ENCODE data around the gene CCNY.
"Not testable (repeated sequence)": the region's sequence is repeated elsewhere in the genome, so short reads cannot be mapped to it uniquely, and the experiment has no call there.

The CCNY gene

DNA sequence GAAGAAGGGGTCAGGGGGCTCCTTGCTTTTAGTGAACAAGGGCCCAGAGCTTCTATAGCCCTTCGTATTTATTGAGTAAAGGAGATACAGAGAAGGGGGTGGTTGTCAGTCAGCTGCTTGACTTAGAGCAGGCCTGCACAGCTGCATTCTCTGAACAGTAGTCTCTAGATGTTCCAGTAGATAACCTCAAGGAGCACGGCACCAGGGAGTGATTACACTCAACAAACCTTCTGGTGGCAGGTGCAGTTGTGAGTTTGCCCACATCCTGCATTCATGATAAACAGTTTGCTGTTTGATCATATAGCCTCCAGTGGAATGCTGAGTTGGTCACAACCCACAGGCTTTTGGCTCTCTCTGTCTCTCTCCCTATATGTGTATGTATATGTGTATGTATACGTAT, 198.8 kb downstream of the CCNY start:
- no peak for DNase-seq

DNA sequence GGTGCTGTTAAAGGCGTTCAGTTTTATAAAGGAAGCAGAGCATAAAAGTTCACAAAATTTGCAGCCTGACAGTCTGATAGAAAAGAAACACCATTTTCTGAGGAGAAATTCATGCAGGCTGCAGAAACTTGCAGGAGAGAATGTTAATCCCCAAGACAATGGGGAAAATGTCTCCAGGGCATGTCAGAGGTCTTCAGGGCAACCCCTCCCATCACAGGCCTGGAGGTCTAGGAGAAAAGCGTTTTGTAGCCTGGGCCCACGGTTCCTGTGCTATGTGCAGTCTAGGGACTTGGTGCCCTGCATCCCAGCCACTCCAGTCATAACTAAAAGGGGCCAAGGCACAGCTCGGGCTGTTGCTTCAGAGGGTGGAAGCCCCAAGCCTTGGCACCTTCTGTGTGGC, 200.5 kb downstream of the CCNY start:
- DNase-seq = no peak

DNA sequence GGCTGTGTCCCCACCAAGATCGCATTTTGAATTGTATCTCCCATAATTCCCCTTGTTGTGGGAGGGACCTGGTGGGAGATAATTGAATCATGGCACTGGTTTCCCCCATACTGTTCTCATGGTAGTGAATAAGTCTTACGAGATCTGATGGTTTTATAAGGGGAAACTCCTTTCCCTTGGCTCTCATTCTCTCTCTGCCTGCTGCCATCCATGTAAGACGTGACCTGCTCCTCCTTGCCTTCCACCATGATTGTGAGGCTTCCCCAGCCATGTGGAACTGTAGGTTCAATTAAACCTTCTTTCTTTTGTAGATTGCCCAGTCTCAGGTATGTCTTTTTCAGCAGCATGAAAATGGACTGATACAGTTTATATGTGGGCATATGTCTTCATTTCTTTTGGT, 201.6 kb downstream of the CCNY start:
- DNase-seq = not testable (repeated sequence)

DNA sequence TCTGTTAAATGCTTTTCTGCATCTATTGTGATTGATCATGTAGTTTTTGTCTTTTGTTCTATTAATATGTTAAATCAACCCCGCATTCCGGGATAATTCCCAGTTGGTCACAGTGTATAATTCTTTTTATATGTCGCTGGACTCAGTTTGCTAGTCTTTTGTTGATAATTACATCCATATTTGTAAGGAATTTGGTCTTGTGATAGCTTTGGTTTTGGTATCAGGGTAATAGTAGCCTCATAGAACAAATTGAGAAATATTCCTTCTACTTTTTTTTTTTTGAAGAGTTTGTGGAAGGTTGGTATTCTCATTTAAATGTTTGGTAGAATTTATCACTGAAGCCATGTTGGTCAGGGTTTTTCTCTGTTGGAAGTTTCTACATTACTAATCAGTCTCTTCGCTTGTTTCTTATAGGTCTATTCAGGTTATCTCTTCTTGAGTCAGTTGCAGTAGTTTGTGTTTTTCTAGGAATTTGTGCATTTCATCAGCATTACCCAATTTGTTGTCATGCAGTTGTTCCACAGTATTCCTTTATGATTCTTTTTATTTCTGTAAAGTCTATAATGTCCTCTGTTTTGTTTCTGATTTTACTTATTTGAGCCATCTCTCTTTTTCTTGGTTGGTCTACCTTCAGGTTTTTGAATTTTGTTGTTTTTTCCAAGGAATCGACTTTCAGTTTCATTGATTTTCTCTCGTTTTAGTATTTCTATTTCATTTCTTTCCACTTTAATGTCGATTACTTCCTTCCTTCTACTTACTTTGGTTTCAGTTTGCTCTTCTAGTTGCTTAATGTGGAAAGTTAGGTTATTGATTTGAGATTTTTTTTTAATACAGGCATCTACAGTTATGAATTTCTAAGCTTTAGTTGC, 204.2 kb downstream of the CCNY start:
- no peak for DNase-seq

DNA sequence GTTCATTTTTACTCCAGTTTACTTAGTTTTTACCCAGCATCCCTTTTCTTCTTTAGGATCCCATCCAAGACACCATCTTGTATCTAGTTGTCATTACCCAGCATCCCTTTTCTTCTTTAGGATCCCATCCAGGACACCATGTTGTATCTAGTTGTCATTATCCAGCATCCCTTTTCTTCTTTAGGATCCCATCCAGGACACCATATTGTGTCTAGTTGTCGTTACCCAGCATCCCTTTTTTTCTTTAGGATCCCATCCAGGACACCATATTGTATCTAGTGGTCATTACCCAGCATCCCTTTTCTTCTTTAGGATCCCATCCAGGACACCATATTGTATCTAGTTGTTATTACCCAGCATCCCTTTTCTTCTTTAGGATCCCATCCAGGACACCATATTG, 205.4 kb downstream of the CCNY start:
- no peak for DNase-seq

DNA sequence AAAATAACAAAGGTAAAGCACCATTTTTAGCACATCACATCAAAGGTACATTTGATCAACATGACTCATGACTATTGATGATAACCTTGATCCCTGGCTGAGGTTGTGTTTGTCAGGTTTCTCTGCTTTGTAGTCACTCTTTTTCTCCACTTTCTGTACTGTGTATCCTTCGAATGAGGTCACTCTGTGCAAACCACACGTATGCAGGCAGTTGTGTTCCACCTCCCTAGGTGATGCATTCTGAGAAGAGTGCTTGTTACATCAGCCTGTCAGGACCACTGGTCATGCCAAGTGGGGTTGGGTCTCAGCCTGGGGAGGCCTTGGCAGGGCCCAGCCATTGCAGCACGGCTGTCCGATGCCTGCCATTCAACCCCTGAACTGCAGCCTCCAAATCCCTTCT, 206.0 kb downstream of the CCNY start:
- no peak for DNase-seq

DNA sequence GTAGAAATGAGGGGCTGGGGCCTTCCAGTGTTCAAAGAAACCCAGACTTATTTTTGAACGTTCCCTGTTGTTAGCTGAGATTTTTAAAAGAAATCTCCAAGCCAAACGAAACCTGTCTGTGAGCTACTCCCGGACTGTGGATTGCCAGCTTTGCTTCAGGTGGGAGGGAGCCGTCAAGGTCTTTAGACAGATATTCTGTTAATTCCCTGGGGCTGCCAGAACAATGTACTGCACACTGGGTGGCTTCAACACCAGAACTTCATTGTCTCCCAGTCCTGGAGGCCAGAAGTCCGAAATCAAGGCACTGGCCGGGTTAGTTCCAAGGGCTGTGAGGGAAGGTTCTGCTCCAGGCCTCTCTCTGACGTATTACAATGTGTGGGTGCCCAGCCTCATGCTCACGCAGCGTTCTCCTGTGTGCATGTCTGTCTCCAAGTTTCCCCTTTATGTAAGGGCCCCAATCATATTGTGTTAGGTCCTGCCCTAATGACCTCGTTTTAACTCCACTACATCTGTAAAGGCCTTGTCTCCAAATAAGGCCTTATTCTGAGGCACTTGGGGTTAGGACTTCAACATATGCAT, 208.9 kb downstream of the CCNY start:
- no peak for DNase-seq

DNA sequence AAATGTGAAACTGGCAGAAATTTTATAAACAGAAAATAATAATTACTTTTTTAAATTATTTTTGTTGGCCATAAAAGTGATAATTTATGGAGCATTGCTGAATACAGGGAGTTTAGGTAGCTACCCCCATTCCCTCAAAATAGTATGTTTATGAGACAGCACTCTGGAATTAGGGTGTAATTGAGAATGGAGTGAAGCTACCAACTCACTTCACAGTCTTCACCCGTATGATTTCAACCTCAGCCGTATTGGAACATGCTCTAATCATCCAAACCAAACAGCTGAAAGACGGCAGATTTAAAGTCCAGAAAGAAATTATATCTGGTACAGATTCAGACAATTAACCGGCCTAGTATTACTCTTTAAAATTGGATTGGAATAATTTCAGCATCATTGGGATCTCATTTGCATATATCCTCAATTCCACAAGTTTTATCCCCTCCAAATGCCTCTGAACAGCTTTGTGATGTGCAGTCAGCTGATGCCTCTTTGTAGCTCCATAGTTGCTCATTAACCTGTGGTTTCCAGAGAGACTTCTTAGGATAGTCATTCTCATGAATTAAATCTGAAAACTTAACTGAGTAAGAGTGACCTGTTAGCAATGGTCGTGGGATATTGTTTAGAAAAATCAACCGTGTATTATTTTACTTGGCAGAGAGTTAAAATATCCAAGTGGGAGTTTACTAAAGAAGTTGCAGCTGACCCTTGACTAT, 209.7 kb downstream of the CCNY start:
- DNase-seq = no peak

DNA sequence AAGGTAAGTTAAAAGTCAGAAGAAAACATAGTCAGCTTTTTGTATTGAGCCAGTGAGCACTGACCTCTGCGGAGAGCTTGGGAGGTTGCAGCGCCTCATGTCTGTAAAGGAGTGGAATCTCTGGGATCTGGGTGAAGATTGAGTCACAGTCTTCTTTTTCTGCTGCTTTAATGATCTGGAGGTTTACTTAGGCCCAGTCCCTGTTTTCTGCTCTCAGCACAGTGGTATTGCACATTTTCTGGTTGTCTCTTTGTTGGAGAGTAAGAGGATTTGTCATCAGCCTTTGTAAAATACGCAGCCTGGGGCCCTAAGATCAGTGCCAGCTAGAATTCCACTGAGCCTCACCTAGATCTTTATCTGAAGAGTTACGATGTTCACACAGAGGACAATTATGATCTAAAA, 210.5 kb downstream of the CCNY start:
- no peak for DNase-seq

DNA sequence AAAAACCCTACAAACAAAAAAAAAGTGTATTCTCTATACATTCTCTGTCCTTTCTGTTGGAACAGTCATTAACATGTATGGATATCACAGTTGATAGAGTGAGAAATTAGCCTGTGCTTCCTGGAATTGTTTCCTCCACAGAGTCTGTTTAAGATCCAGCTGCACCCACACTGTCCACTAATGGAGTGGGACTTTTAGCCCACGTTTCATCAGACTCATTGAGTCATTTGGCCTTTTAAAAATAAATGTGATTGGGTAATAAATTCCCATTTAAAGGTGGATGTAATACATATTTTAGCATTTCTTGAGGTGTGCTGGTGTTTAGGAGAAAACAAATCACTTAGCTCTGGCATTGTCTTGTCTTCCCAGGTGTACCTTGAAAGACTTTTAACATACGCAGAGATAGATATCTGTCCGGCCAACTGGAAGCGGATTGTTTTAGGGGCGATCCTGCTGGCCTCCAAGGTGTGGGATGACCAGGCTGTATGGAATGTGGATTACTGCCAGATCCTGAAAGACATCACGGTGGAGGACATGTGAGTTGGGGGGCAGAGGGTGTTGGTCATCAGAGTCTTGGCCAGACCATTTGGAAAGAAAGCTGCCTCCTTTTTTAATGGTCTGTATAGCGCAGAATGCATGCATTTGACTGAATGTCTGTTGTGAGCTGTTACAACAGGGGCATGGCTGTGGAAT, 216.5 kb downstream of the CCNY start:
- DNase-seq = no peak

DNA sequence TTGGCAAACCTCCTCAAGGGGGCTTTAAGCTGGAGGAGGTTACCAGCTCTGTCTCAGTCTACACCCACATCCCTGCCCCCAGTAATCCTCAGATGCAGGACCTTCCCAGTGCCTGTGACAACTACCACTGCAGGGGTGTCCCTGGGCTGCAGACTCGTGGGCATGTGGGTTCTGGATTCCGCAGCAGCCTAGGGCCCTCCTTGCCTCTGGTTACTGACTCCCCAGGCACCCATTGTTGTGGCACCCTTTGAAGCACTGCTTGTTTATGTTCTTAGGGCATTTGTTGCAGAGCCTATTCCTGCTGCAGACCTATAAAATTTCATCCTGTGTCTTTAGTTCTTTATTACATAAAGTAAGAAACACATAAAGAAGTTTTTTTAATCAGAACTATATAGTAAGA, 217.7 kb downstream of the CCNY start:
- DNase-seq = no peak

DNA sequence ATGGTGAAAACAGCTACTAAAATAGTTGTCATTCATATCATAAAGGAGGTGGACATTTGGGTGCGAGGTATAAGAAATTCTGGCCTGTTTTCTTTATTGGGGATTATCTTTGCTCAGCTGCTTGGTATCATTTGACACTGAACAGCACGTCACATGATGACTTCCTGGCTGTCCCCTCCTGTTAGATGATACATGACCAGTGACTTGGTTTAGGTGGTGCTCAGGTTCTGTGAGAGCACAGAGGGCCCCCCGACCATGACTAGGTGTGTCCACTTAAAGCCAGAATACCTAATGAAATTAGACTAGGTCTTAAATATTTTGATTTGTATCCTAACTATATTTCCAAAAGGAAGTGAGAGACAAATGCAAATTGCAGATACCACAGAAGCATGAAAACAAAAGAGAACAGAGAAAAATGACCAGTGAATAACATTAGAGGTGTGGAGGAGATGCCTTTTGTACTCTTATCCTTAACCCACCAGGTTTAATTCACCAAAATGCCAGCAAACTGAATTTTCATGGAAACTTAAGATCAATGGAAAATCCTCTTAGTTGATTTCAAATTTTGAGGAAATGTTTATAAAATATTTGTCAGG, 218.2 kb downstream of the CCNY start:
- DNase-seq = no peak

DNA sequence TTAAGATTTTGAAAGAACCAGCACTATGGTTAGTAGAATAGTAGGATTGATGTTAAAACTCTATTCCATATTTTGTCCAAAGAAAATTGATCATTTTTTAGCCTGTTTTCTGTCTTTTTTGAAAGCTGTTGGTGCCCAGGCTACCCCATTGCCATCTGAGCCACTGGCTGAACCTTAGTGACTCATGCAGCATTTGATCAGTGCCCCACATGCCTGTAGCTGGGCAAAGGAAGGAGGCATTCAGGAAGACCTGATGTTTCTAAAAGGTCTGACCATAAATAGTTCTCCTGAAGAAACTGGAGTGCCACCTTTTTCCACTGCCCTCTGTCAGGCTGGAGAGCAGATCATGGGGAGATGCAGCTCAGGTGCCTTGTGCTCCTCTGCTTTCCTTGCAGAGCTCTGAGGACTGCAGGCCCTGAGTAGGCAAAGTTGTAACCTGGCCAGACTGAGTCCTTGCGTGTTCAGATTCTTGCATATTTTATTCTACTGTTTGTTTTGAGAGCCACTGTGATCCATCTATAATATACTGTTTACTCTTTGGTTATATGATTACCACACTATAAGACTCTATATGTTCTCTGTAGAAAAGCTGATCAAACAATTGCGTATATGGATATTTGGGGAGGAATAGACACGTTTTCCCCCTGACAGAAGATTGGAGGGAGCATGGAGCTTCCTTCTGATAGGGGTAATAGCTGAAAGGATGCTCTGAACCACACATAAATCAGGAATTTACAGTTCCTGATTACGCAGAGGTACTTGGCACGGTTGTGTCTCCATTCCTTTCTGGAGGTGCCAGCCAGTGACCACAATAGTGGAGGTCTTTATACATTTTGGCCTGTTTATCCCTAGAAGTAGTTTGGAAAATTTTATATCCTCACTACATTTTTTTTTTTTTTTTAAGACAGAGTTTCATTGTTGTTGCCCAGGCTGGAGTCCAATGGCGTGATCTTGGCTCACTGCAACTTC, 219.9 kb downstream of the CCNY start:
- no peak for DNase-seq

DNA sequence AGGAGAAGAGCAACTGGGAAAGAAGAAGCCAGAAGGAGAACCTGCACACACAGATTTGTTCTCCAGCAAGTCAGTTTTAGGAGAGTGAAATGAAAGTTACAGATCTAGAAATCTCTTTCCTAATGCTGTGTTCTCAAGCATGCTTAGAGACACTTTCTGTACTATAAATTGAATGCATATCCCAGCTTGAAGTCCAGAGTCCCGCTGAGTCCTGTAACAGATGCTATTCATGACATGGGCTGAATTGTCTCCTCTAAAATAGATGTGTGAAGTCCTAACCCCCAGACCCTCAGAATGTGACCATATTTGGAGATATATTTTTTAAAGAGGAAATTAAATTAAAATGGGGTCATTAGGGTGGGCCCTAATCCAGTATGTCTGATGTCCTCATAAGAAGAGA, 222.0 kb downstream of the CCNY start:
- DNase-seq = no peak

DNA sequence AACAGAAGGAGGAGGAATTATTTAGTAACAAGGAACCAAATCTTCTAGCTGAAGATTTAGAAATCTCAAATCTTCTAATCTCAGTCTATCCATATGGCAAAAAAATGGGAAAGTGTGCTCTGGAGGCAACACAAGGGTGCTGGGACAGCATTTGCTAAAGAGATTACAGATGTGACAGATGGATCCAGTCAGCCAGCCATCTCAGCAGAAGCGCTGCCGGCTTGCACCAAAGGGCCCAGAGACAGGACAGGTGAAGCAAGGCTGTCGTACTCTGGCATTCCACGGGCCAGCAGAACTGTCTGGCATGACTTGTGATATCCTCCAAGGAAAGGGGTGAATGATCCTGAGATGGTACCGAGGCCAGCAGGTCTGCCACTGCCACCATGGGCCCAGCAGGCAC, 223.1 kb downstream of the CCNY start:
- no peak for DNase-seq

DNA sequence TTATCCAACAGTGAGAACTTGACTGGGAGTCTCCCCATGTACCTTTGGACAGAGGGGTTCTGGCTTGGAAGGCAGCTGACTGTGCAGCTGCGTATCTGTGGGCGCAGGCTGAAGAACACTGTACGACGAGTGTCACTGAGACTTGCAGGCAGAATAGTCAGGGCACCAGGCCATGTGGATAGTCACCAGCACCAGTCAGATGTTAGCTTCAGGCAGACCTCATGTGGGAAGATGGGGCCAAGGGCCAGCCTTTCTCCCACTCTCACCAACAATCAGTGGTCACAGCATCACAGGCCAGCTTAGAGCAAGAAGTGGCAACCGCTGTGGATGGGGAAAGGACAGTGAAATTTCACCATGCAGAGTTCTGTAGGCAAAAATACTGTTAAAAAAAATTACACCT, 225.4 kb downstream of the CCNY start:
- DNase-seq = no peak

DNA sequence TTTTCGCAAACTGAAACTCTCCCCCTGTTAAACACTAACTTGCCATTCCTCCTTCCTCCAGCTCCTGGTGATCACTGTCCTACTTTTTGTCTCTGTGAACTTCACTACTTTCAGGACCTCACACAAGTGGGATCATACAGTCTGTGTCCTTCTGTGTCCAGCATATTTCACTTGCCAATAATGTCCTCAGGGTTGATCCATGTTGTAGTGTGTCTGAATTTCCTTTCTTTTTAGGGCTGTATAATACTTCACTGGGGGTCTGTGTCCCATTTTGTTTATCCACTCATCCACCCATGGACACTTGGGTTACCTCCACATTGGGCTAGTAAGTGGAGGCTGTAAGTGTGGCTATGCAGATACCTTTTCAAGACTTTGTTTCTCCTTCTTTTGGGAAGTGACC, 226.1 kb downstream of the CCNY start:
- DNase-seq = no peak

DNA sequence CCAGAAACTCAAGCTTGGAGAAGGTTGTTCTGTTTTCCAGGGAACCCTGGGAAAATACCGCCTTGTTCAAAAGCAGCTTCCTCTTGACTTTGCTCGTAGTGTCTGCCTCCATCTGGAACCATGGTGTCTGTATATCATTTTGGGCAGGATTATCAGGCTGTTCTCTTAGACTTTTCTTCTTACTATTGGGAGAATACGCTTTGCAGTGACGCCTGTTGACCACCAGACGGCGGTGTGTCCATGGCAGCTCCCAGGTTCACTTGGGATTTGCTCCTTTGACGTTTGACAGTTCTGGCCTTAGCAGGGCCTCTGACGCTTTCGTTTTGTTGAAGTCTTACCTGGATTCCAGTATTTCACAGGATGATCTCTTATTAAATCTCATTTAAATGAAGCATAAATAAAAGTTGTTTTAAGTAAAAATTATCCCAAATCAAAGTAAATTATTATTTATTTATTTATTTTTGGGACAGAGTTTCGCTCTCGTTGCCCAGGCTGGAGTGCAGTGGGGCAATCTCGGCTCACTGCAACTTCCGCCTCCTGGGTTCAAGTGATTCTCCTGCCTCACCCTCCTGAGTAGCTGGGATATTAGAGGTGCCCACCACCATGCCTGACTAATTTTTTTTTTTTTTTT, 227.1 kb downstream of the CCNY start:
- no peak for DNase-seq

DNA sequence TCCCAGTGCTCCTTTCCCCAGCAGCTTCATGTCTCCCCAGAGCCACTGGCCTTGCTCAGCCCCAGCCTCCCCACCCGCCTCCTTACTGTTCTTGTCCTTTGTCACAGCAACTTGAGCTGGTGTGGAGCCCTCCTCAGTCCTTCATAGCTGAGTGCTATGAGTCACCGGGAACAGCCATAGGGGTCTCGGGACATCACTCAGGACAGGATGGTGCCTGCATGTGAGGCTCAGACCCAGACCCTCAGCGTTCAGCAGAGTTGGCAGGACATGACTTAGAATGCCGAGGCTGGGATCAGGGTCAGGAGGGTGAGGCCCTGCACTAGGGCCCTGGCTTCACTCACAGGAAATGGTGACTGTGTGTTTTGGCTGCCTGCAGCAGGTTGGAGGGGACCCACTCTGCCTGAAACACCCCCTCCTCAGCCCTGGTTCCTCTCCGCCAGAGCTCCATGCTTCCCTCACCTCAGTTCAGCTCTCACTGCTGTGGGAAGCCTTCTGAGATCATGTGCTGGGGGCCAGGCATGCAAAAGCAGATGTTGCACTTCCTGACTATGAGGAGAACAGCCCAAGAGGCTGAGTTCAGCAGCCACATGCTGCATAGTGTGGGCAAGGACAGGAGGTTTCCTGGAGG, 228.1 kb downstream of the CCNY start:
- no peak for DNase-seq

DNA sequence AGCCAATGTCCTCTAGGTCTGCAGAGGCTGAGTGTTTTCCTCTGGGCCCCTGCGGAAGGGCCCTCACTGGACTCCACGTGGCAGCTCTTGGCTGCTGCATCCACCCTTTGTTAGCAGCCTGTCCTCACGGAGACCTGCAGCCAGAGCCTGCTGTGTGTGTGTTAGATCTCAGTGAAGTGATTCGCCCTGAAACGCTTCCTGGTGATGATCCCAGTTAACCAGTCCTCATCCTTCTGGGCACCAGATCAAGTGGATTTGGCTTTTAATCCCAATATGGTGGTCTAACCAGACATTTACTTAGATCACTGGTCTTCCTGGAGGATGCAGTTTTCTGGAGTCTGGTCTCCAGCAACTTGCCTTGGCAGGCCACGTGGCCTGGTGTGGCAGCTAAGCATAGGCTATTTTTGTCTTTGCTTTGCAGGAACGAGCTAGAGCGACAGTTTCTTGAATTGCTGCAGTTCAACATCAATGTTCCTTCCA, 229.3 kb downstream of the CCNY start:
- no peak for DNase-seq

DNA sequence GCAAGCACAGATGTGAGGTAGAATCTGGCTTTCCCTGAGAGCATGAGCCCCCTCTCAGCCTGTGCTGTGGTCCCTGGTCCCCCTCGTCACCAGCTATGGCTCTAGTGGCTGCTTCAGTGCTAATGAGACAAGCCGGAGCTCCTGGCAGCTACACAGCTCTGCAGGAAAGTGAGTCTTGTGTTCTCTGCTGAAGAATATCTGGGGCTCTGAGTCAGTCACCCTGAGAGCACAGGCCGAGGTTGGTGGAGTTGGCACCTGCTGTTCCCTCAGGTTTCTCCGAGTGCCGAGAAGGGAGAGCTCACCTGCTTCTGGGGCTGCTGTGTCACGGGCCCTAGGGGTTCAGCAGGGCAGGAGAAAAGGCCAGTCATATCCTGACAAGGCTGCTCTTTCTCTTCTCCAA, 231.6 kb downstream of the CCNY start:
- no peak for DNase-seq

All from activated effector memory CD4-positive, alpha-beta T cell treated with Interleukin-2 at 50 U/mL for 16 hours (primary cell).